PC-9 (cell line): ENCODE results near the gene NIPA2.

Experiments used
- CTCF ChIP-seq: fragments of 200-600 bp; sonication (generic); conservative IDR thresholded peaks from 2 replicates; pipeline ENCODE4 v1.6.1; 2017; ENCODE audit warnings: mixed run types, antibody characterized with exemption, mild to moderate bottlenecking, moderate library complexity
- EZH2 ChIP-seq: fragments of 200-600 bp; sonication (generic); IDR thresholded peaks from 2 replicates; pipeline ENCODE4 v1.8.0; 2017; ENCODE audit warnings: antibody characterized with exemption, low read depth

GRCh38 chr15:22913646-22914380 is 75.3 kb downstream of the NIPA2 start:
- TF ChIP-seq CTCF (no peak), EZH2 (no peak)
